PFSK-1 (cell line): ENCODE results near the gene RRAD.

Experiments used
- FOXP2 ChIP-seq: optimal IDR thresholded peaks from 2 replicates; pipeline ENCODE3; 2011; ENCODE audit warnings: borderline replicate concordance, control low read depth, inconsistent platforms; ENCODE audit not compliant: insufficient read depth; ENCODE audit errors: extremely low read length, extremely low read depth
- POLR2AphosphoS5 ChIP-seq: IDR thresholded peaks from 2 replicates; pipeline ENCODE4 v1.6.1; 2012; ENCODE audit warnings: low read depth, mild to moderate bottlenecking, control low read depth, low read length, moderate library complexity
- REST ChIP-seq, 2 experiments: IDR thresholded peaks; 2 replicates each; pipeline versions ENCODE4 v1.6.1 to v1.8.0; 2011 to 2012; ENCODE audit warnings: low read depth in 2 of 2, low read length in 2 of 2, control low read depth in 1 of 2, inconsistent platforms in 1 of 2, mild to moderate bottlenecking in 1 of 2, moderate library complexity in 1 of 2; ENCODE audit not compliant: insufficient read depth in 1 of 2
- SIN3A ChIP-seq: IDR thresholded peaks from 2 replicates; pipeline ENCODE4 v1.6.1; 2012; ENCODE audit warnings: mild to moderate bottlenecking, low read length, moderate library complexity, borderline replicate concordance; ENCODE audit not compliant: insufficient read depth
- TAF1 ChIP-seq: IDR thresholded peaks from 2 replicates; pipeline ENCODE4 v1.6.1; 2012; ENCODE audit warnings: low read length, control low read depth, borderline replicate concordance; ENCODE audit not compliant: insufficient read depth

RRAD gene

DNA sequence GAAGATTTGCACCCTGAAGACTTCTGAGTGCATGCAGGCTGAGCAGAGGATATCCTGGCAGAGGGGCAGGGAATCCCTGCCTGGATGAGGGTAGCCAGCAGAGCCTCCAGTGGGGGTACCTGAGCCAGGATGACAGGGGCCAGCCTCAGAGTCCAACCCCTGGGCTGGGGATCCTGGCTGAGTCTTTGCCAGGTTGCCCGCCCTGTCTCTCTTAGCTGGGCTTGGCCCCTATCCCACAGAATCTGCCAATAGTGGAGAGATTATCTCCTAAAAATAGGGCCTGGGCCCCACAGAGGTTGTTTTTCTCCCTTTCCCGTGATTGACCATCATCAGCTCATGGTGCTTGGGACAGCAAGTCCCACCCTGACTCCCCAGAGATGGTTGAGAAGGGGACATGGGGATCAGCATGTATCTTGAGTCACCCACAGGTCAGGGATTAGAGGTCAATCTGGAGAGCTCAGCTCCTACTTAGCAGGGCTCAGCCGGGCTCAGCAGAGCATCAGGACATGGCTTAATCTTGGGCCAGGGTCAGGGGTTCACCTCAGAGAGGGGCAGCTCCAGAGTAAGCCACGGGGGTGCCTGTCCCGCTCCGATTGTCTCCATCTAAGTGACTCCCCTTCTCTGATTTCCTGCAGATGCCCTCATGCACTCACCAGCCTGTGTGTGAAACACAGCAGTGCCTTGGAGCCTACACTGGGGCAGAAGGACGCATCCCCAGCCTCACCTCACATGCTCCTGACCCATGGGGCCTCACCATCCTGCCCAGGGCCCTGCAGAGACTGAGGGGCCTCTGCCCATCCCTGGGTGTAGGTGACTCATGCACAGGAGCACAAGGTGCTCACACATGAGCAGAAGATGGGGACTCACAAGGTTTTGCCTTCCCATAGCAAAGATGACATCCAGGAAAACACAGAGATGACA, 18.2 kb downstream of the RRAD start:
- TF ChIP-seq FOXP2 (no peak), SIN3A (no peak), TAF1 (no peak), REST (IDR thresholded peaks at IDR 0.05; ENCODE audit: insufficient read depth in 1 of 2, low read depth in 2 of 2, low read length in 2 of 2) (no peak), POLR2AphosphoS5 (no peak)

- no peak for TF ChIP-seq SIN3A
- no peak for TF ChIP-seq TAF1
- TF ChIP-seq REST (IDR thresholded peaks at IDR 0.05; ENCODE audit: insufficient read depth in 1 of 2, low read depth in 2 of 2, low read length in 2 of 2) = no peak
- TF ChIP-seq POLR2AphosphoS5 = no peak
- no peak for TF ChIP-seq FOXP2
Observed at GRCh38 chr16:66905633-66906539, 19.4 kb downstream of the RRAD start.

- no peak for TF ChIP-seq FOXP2
- no peak for TF ChIP-seq SIN3A
- TF ChIP-seq TAF1 = no peak
- no peak for TF ChIP-seq REST (IDR thresholded peaks at IDR 0.05; ENCODE audit: insufficient read depth in 1 of 2, low read depth in 2 of 2, low read length in 2 of 2)
- TF ChIP-seq POLR2AphosphoS5 = no peak
Observed at GRCh38 chr16:66904846-66905632, 20.3 kb downstream of the RRAD start.

GRCh38 chr16:66904428-66904845, 20.9 kb downstream of the RRAD start:
- TF ChIP-seq SIN3A = no peak
- no peak for TF ChIP-seq FOXP2
- no peak for TF ChIP-seq REST (IDR thresholded peaks at IDR 0.05; ENCODE audit: insufficient read depth in 1 of 2, low read depth in 2 of 2, low read length in 2 of 2)
- no peak for TF ChIP-seq POLR2AphosphoS5
- TF ChIP-seq TAF1 = no peak
